ENCODE data around the gene PCNX1.

The PCNX1 gene

GRCh38 chr14:70889555-70889954, 17.7 kb upstream of the PCNX1 start:
- no peaks in the 10 kb centered on the region for H3K36me3 ChIP-seq (ENCODE audit: control insufficient read depth in 1 of 2, insufficient read depth in 2 of 2, low read depth in 1 of 2, low read length in 2 of 2)
- H3K4ac ChIP-seq (ENCODE audit: low read depth in 1 of 2, low read length in 2 of 2) = no peak overlapping the region
- no peak overlapping the region for H3K9ac ChIP-seq (ENCODE audit: low read length)
- peak overlapping the region; percentile 61 for H2BK15ac ChIP-seq (ENCODE audit: low read depth, poor library complexity, severe bottlenecking)
- H3K4me1 ChIP-seq (ENCODE audit: control insufficient read depth, insufficient read depth, low read depth, low read length) = peaks cover 6% of the 10 kb centered on the region
- no peak overlapping the region for H2AK5ac ChIP-seq (ENCODE audit: low read length, severe bottlenecking)
- H3K79me1 ChIP-seq (replicated peaks; ENCODE audit: low read length, poor library complexity, severe bottlenecking) = no peaks in the 10 kb centered on the region
- no peak overlapping the region for H3K4me2 ChIP-seq (ENCODE audit: low read length, poor library complexity, severe bottlenecking)
- no peak overlapping the region for H3K4me3 ChIP-seq (ENCODE audit: insufficient read depth in 1 of 2, low read depth in 1 of 2, low read length in 2 of 2)
- no peak overlapping the region for H4K91ac ChIP-seq (ENCODE audit: low read length)
- H4K8ac ChIP-seq (ENCODE audit: low read length) = no peak overlapping the region
- no peak overlapping the region for H2BK5ac ChIP-seq (ENCODE audit: low read depth, low read length, poor library complexity, severe bottlenecking)
- H3K27me3 ChIP-seq (ENCODE audit: control insufficient read depth in 1 of 2, insufficient read depth in 1 of 2, low read length in 2 of 2) = no peaks in the 10 kb centered on the region
- peak overlapping the region in 1 of 2 experiments; percentile 37 for H3K18ac ChIP-seq (ENCODE audit: low read depth in 1 of 2, low read length in 2 of 2)
- WGBS = 96% methylated on average over 5 of the region's 5 CpGs
- DNase-seq = no peak
- H2BK120ac ChIP-seq (ENCODE audit: low read depth, low read length) = no peak overlapping the region
- H3K9me3 ChIP-seq (ENCODE audit: control insufficient read depth, low read length) = no peaks in the 10 kb centered on the region
- no peak overlapping the region for H3K23ac ChIP-seq (ENCODE audit: low read length in 2 of 2)
- H3K27ac ChIP-seq (ENCODE audit: low read length, poor library complexity, severe bottlenecking) = no peak overlapping the region
- H2AFZ ChIP-seq (ENCODE audit: low read depth, low read length) = no peak overlapping the region
- no peak overlapping the region for H3K14ac ChIP-seq (ENCODE audit: low read length in 2 of 2)
- H2BK12ac ChIP-seq (ENCODE audit: low read length in 2 of 2) = no peak overlapping the region

DNA sequence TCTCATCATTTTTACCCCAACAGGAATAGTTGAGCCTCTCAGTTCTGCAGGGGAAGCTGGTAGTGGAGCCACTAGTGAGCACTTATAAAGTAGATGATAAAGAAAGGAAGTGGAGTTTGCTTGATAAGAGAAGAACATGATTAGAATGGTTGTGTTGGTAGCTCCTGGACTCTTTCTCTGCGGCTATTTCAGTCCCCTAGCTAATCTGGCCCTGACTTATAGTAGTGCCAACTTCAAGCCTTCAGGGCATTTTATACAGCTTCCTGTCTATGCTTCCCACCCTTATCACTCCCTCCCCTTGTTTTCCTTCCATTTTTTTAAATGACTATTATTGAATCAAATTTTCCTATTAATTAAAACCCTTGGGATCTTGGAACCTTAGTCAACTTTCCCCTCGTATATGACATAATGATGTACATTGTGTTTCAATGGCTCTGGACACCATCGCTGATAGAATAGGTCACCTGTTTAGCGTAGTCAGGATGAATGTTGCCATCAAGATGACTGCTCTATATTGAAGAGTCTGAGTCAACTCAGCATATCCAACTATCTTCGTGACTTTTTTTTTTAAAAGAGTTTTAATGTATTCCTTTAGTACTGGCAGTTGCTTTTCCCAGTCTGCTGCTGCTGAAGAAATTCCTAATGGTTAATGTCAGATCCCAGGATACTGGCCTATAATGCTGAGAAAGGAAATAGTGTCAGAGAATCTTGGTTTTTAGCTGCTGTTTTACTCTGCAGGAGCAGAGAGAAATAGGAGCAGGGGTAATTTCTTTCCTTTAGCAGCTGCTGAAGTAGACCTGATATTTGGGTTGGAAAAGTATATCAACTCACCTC, 16.2 kb upstream of the PCNX1 start:
- Histone ChIP-seq H3K23ac (ENCODE audit: low read length in 2 of 2) (no peak overlapping the region), H3K4ac (ENCODE audit: low read depth in 1 of 2, low read length in 2 of 2) (no peak overlapping the region), H3K4me1 (ENCODE audit: control insufficient read depth, insufficient read depth, low read depth, low read length) (peaks cover 6% of the 10 kb centered on the region), H2BK120ac (ENCODE audit: low read depth, low read length) (no peak overlapping the region), H2BK15ac (ENCODE audit: low read depth, poor library complexity, severe bottlenecking) (no peak overlapping the region), H2BK5ac (ENCODE audit: low read depth, low read length, poor library complexity, severe bottlenecking) (no peak overlapping the region), H3K27ac (ENCODE audit: low read length, poor library complexity, severe bottlenecking) (no peak overlapping the region), H3K4me2 (ENCODE audit: low read length, poor library complexity, severe bottlenecking) (no peak overlapping the region), H3K14ac (ENCODE audit: low read length in 2 of 2) (no peak overlapping the region), H3K9me3 (ENCODE audit: control insufficient read depth, low read length) (no peaks in the 10 kb centered on the region), H3K4me3 (ENCODE audit: insufficient read depth in 1 of 2, low read depth in 1 of 2, low read length in 2 of 2) (no peak overlapping the region), H3K9ac (ENCODE audit: low read length) (no peak overlapping the region), H3K27me3 (ENCODE audit: control insufficient read depth in 1 of 2, insufficient read depth in 1 of 2, low read length in 2 of 2) (no peaks in the 10 kb centered on the region), H4K8ac (ENCODE audit: low read length) (no peak overlapping the region), H3K18ac (ENCODE audit: low read depth in 1 of 2, low read length in 2 of 2) (no peak overlapping the region), H2AFZ (ENCODE audit: low read depth, low read length) (no peak overlapping the region), H4K91ac (ENCODE audit: low read length) (no peak overlapping the region), H3K79me1 (replicated peaks; ENCODE audit: low read length, poor library complexity, severe bottlenecking) (no peaks in the 10 kb centered on the region), H2BK12ac (ENCODE audit: low read length in 2 of 2) (no peak overlapping the region), H3K36me3 (ENCODE audit: control insufficient read depth in 1 of 2, insufficient read depth in 2 of 2, low read depth in 1 of 2, low read length in 2 of 2) (no peaks in the 10 kb centered on the region), H2AK5ac (ENCODE audit: low read length, severe bottlenecking) (no peak overlapping the region)
- no peak for DNase-seq
- 89% methylated on average over 5 of the region's 5 CpGs for WGBS

DNA sequence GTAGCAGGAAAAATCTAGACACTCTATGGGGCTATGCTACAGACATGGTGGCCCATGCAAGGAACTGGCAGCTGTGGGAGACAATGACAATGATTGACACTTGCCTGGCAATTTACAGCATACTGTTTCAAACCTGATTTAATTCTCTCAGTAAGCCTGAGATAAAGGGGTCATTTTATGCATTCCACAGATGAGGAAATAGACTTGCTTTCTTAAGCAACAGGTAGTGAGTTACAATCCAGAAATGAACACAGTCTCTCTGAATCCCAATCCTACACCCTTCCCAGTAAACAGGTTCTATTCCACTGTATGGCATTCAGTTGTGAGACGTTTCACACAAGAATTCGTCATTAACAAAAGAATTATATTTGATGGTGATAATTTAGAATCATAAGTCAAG, 15.5 kb upstream of the PCNX1 start:
- no peaks in the 10 kb centered on the region for H3K27me3 ChIP-seq (ENCODE audit: control insufficient read depth in 1 of 2, insufficient read depth in 1 of 2, low read length in 2 of 2)
- H2BK120ac ChIP-seq (ENCODE audit: low read depth, low read length) = no peak overlapping the region
- H2BK12ac ChIP-seq (ENCODE audit: low read length in 2 of 2) = no peak overlapping the region
- no peak overlapping the region for H2BK15ac ChIP-seq (ENCODE audit: low read depth, poor library complexity, severe bottlenecking)
- no CpG with 5 or more reads among the region's 2 CpGs for WGBS
- H3K18ac ChIP-seq (ENCODE audit: low read depth in 1 of 2, low read length in 2 of 2) = no peak overlapping the region
- H3K14ac ChIP-seq (ENCODE audit: low read length in 2 of 2) = no peak overlapping the region
- H3K4me1 ChIP-seq (ENCODE audit: control insufficient read depth, insufficient read depth, low read depth, low read length) = peaks cover 5% of the 10 kb centered on the region
- H3K9me3 ChIP-seq (ENCODE audit: control insufficient read depth, low read length) = no peaks in the 10 kb centered on the region
- no peak overlapping the region for H3K23ac ChIP-seq (ENCODE audit: low read length in 2 of 2)
- DNase-seq = no peak
- H2AK5ac ChIP-seq (ENCODE audit: low read length, severe bottlenecking) = no peak overlapping the region
- H3K27ac ChIP-seq (ENCODE audit: low read length, poor library complexity, severe bottlenecking) = no peak overlapping the region
- no peak overlapping the region for H3K9ac ChIP-seq (ENCODE audit: low read length)
- H3K36me3 ChIP-seq (ENCODE audit: control insufficient read depth in 1 of 2, insufficient read depth in 2 of 2, low read depth in 1 of 2, low read length in 2 of 2) = no peaks in the 10 kb centered on the region
- H3K4ac ChIP-seq (ENCODE audit: low read depth in 1 of 2, low read length in 2 of 2) = no peak overlapping the region
- H4K8ac ChIP-seq (ENCODE audit: low read length) = no peak overlapping the region
- no peak overlapping the region for H3K4me2 ChIP-seq (ENCODE audit: low read length, poor library complexity, severe bottlenecking)
- no peak overlapping the region for H2BK5ac ChIP-seq (ENCODE audit: low read depth, low read length, poor library complexity, severe bottlenecking)
- H3K79me1 ChIP-seq (replicated peaks; ENCODE audit: low read length, poor library complexity, severe bottlenecking) = no peaks in the 10 kb centered on the region
- no peak overlapping the region for H3K4me3 ChIP-seq (ENCODE audit: insufficient read depth in 1 of 2, low read depth in 1 of 2, low read length in 2 of 2)
- no peak overlapping the region for H4K91ac ChIP-seq (ENCODE audit: low read length)
- H2AFZ ChIP-seq (ENCODE audit: low read depth, low read length) = no peak overlapping the region

DNA sequence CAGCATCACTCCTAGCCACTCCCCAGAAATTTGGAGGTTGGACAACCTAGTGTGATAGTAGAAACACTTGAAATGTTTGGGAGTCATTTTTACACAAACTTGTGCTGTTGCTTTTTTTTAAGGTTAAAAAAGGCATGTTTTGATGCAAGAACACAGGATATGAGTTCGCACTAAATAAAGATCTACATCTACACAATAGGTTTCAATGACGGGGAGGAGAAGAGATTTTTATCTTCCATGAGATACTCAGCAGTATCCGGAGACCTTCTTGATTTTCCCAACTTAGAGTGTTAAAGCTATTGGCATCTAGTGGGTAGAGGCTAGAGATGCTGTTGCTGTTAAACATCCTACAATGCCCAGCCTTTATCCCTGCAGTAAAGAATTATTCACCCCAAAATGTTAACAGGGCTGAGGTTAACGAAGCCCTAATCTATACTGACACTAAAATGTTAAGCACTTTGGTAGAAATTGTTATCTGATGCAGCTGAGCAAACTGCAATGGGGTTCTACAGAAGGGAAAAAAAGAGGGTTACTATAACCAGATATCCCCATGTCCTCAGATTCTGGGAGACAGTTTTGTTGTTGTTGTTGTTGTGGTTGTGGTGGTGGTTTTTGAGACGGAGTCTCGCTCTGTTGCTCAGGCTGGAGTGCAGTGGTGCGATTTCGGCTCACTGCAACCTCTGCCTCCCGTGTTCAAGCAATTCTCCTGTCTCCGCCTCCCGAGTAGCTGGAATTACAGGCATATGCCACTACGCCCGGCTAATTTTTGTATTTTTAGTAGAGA, 14.0 kb upstream of the PCNX1 start:
- Histone ChIP-seq H3K14ac (ENCODE audit: low read length in 2 of 2) (no peak overlapping the region), H4K8ac (ENCODE audit: low read length) (no peak overlapping the region), H4K91ac (ENCODE audit: low read length) (no peak overlapping the region), H3K36me3 (ENCODE audit: control insufficient read depth in 1 of 2, insufficient read depth in 2 of 2, low read depth in 1 of 2, low read length in 2 of 2) (no peaks in the 10 kb centered on the region), H2AFZ (ENCODE audit: low read depth, low read length) (no peak overlapping the region), H3K4ac (ENCODE audit: low read depth in 1 of 2, low read length in 2 of 2) (no peak overlapping the region), H3K9me3 (ENCODE audit: control insufficient read depth, low read length) (no peaks in the 10 kb centered on the region), H2BK120ac (ENCODE audit: low read depth, low read length) (no peak overlapping the region), H3K27me3 (ENCODE audit: control insufficient read depth in 1 of 2, insufficient read depth in 1 of 2, low read length in 2 of 2) (no peaks in the 10 kb centered on the region), H3K4me1 (ENCODE audit: control insufficient read depth, insufficient read depth, low read depth, low read length) (peaks cover 4% of the 10 kb centered on the region), H3K9ac (ENCODE audit: low read length) (no peak overlapping the region), H2BK5ac (ENCODE audit: low read depth, low read length, poor library complexity, severe bottlenecking) (no peak overlapping the region), H3K79me1 (replicated peaks; ENCODE audit: low read length, poor library complexity, severe bottlenecking) (no peaks in the 10 kb centered on the region), H3K18ac (ENCODE audit: low read depth in 1 of 2, low read length in 2 of 2) (no peak overlapping the region), H3K4me2 (ENCODE audit: low read length, poor library complexity, severe bottlenecking) (no peak overlapping the region), H2BK12ac (ENCODE audit: low read length in 2 of 2) (no peak overlapping the region), H2AK5ac (ENCODE audit: low read length, severe bottlenecking) (no peak overlapping the region), H3K4me3 (ENCODE audit: insufficient read depth in 1 of 2, low read depth in 1 of 2, low read length in 2 of 2) (no peak overlapping the region), H3K27ac (ENCODE audit: low read length, poor library complexity, severe bottlenecking) (no peak overlapping the region), H2BK15ac (ENCODE audit: low read depth, poor library complexity, severe bottlenecking) (no peak overlapping the region), H3K23ac (ENCODE audit: low read length in 2 of 2) (no peak overlapping the region)
- WGBS = 90% methylated on average over 9 of the region's 13 CpGs
- no peak for DNase-seq

Data from mesenchymal stem cell (in vitro differentiated cells and primary cell).